ENCODE measurements around the gene JAZF1.

- TF ChIP-seq TCF3 (IDR thresholded peaks at IDR 0.05; ENCODE audit: borderline replicate concordance, insufficient read depth, low read depth, low read length): no peak
- TF ChIP-seq, protein P1, sequence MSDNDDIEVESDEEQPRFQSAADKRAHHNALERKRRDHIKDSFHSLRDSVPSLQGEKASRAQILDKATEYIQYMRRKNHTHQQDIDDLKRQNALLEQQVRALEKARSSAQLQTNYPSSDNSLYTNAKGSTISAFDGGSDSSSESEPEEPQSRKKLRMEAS (IDR thresholded peaks at IDR 0.05; ENCODE audit: low read depth, low read length): no peak
- TF ChIP-seq ZZZ3 (IDR thresholded peaks at IDR 0.05; ENCODE audit: control insufficient read depth, insufficient read length, low read depth): no peak
- TF ChIP-seq RB1 (IDR thresholded peaks at IDR 0.05; ENCODE audit: borderline replicate concordance): no peak
- TF ChIP-seq NR2C2 (IDR thresholded peaks at IDR 0.05; ENCODE audit: borderline replicate concordance, control insufficient read depth, insufficient read length, low read depth): no peak
- TF ChIP-seq CBX3 (IDR thresholded peaks at IDR 0.05; ENCODE audit: borderline replicate concordance, low read depth): no peak
- no peak for TF ChIP-seq CHD2 (IDR thresholded peaks at IDR 0.05; ENCODE audit: borderline replicate concordance, low read depth, low read length)
- TF ChIP-seq, protein P2, sequence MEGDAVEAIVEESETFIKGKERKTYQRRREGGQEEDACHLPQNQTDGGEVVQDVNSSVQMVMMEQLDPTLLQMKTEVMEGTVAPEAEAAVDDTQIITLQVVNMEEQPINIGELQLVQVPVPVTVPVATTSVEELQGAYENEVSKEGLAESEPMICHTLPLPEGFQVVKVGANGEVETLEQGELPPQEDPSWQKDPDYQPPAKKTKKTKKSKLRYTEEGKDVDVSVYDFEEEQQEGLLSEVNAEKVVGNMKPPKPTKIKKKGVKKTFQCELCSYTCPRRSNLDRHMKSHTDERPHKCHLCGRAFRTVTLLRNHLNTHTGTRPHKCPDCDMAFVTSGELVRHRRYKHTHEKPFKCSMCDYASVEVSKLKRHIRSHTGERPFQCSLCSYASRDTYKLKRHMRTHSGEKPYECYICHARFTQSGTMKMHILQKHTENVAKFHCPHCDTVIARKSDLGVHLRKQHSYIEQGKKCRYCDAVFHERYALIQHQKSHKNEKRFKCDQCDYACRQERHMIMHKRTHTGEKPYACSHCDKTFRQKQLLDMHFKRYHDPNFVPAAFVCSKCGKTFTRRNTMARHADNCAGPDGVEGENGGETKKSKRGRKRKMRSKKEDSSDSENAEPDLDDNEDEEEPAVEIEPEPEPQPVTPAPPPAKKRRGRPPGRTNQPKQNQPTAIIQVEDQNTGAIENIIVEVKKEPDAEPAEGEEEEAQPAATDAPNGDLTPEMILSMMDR (IDR thresholded peaks at IDR 0.05 in 2 of 3, conservative IDR thresholded peaks at IDR 0.05 in 1 of 3; ENCODE audit: control insufficient read depth in 2 of 3, extremely low read depth in 1 of 3, insufficient read depth in 1 of 3, low read depth in 3 of 3, low read length in 3 of 3): no peak
- TF ChIP-seq RELA (IDR thresholded peaks at IDR 0.05; ENCODE audit: borderline replicate concordance, partially characterized antibody): no peak
- TF ChIP-seq CEBPB (IDR thresholded peaks at IDR 0.05; ENCODE audit: borderline replicate concordance in 1 of 2, low read depth in 2 of 2, low read length in 2 of 2): no peak
These were observed 77.8 kb downstream of the JAZF1 start for GRCh38 chr7:28102797-28103196.
